Right lobe of liver (tissue), 4 donors: Measurements from ENCODE around the gene MYO5C.

ENCODE experiments used
- POLR2A ChIP-seq: fragments of 450-650 bp; IDR thresholded peaks from one replicate; pipeline ENCODE4 v1.6.1; 2017; ENCODE audit warnings: antibody characterized with exemption, mild to moderate bottlenecking
- TF ChIP-seq, protein P1 (sequence below), 4 donors: fragments of 200-600 bp in 3 of 4; fragments of 450-650 bp in 1 of 4; IDR thresholded peaks; one replicate each; pipeline versions ENCODE4 v1.5.1 to v1.8.0; 2016 to 2022; ENCODE audit warnings: antibody characterized with exemption in 4 of 4, mild to moderate bottlenecking in 2 of 4
- donor health status: DM: no; HTN: no; CAD: no.
- donor health status: DM: no; HTN: no; CAD: no.
- donor health status: DM: no; HTN: yes; CAD: no.

DNA sequence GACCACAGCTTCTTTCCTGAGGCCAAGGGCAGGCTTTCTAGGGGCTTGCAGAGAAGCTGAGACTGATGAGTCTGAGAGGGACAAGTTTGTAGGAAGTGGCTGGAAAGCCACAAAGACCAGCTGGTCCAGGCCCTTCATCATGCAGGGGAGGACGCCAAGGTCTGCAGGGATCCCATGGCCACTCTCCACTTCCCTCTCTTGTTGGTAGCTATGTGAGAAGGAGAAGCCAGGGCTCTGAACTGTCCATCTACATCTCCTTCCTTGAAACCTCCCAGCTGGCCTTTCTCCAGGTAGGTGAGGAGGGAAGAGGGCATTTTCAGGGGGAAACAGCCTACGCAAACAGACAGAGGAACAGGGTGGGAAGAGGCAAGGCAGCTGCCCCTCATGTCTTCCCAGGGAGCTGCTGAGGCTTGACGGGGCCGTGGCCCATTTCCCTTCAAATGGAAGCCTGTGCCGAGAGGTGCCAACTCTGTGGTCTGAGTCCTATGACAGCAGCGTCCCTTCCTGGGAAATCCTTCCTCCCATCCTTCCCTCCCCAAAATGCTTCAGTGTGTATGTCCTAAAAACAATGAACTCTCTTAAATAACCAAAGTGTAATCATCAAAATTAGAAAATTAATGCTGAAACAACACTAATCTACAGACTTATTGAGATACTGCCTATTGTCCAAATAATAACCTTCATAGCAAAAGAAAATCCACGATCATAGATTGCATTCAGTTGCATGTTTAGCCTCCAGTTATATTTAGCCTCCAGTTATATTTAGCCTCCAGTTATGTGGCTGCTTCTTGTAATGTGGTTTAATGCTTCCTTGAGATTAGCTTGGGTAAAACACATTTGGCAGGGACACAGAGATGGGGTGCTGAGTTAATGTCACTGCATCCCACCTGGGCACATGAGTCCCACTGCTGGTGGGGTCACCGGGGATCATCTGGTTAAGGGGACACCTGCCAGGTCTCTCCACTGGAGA is 140.4 kb downstream of the MYO5C start:
- TF ChIP-seq, protein P1, sequence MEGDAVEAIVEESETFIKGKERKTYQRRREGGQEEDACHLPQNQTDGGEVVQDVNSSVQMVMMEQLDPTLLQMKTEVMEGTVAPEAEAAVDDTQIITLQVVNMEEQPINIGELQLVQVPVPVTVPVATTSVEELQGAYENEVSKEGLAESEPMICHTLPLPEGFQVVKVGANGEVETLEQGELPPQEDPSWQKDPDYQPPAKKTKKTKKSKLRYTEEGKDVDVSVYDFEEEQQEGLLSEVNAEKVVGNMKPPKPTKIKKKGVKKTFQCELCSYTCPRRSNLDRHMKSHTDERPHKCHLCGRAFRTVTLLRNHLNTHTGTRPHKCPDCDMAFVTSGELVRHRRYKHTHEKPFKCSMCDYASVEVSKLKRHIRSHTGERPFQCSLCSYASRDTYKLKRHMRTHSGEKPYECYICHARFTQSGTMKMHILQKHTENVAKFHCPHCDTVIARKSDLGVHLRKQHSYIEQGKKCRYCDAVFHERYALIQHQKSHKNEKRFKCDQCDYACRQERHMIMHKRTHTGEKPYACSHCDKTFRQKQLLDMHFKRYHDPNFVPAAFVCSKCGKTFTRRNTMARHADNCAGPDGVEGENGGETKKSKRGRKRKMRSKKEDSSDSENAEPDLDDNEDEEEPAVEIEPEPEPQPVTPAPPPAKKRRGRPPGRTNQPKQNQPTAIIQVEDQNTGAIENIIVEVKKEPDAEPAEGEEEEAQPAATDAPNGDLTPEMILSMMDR (IDR thresholded peaks at IDR 0.05), result no peak
- no peak for TF ChIP-seq POLR2A
